Astrocyte of the spinal cord (primary cell): ENCODE data around the gene CRTC3.
"Not testable (repeated sequence)": the region's sequence is repeated elsewhere in the genome, so short reads cannot be mapped to it uniquely, and the experiment has no call there.

Source experiments
- DNase-seq: peaks from one replicate; pipeline ENCODE4 v3.0.0; 2011; ENCODE audit warnings: low read depth, low spot score
- H3K4me3 ChIP-seq: 2 replicates; pipeline ENCODE4 v1.5.1; 2011; ENCODE audit warnings: low read depth, mild to moderate bottlenecking, low read length, moderate library complexity
- CTCF ChIP-seq: IDR thresholded peaks from 2 replicates; pipeline ENCODE4 v1.5.1; 2012; ENCODE audit warnings: low read depth, mild to moderate bottlenecking, low read length, inconsistent platforms
- in situ Hi-C: cut with HindIII; loops from 2 replicates; pipeline ENCODE4 v1.10.0; 2017; ENCODE audit warnings: low sequenced_read_pairs

Gene CRTC3

GRCh38 chr15:90665288-90666134 lies 135.8 kb downstream of the CRTC3 start:
- TF ChIP-seq CTCF: no peak
- in situ Hi-C loops: no loop called here
- peak overlapping the region; percentile 53 for H3K4me3 ChIP-seq
- DNase-seq: peak; percentile 46

- in situ Hi-C loops: no loop called here
- no peak overlapping the region for H3K4me3 ChIP-seq
- TF ChIP-seq CTCF: no peak
- DNase-seq: no peak
Observed at GRCh38 chr15:90666135-90666909, 136.6 kb downstream of the CRTC3 start.

- no peak overlapping the region for H3K4me3 ChIP-seq
Observed at GRCh38 chr15:90667073-90667754, 137.5 kb downstream of the CRTC3 start.

GRCh38 chr15:90667755-90668345 lies 138.1 kb downstream of the CRTC3 start:
- in situ Hi-C loops, DNase-seq, H3K4me3 ChIP-seq: not testable (repeated sequence)

More at GRCh38 chr15:90667073-90667754, 137.5 kb downstream of the CRTC3 start:
- in situ Hi-C loops: no loop called here
- TF ChIP-seq CTCF: no peak
- DNase-seq: no peak

- in situ Hi-C loops, H3K4me3 ChIP-seq, DNase-seq: not testable (repeated sequence)
Observed at GRCh38 chr15:90670631-90671030, 140.9 kb downstream of the CRTC3 start.

- TF ChIP-seq CTCF: no peak
- in situ Hi-C loops: no loop called here
- DNase-seq: no peak
- no peak overlapping the region for H3K4me3 ChIP-seq
Observed at GRCh38 chr15:90671216-90671615, 141.5 kb downstream of the CRTC3 start.

- in situ Hi-C loops, H3K4me3 ChIP-seq, DNase-seq: not testable (repeated sequence)
Observed at GRCh38 chr15:90673357-90673756, 143.6 kb downstream of the CRTC3 start.
